Heart left ventricle (tissue), 13 donors: ENCODE measurements around the gene DNASE1L1.

ENCODE experiments used
- CTCF ChIP-seq, 12 donors: fragments of 200-600 bp; sonication (generic) in 4 of 12; IDR thresholded peaks; one replicate each; pipeline versions ENCODE4 v1.5.0 to v1.8.0; 2018 to 2022; ENCODE audit warnings: antibody characterized with exemption in 12 of 12, mild to moderate bottlenecking in 5 of 12
- POLR2A ChIP-seq, 2 donors: fragments of 450-650 bp; IDR thresholded peaks; one replicate each; pipeline ENCODE4 v1.6.1; 2017; ENCODE audit warnings: antibody characterized with exemption in 2 of 2, mild to moderate bottlenecking in 2 of 2, moderate library complexity in 2 of 2
- donor health status: ischemic (EF 13 %, LVEDD 7.1; RV severe dilation, severe dysfunction).
- donor health status: DM: no; HTN: yes; CAD: no.
- donor health status: DM: no; HTN: no; CAD: no.
- donor health status: ischemic (EF 25% LVEDD 6.9; RV normal size, moderate dysfunction).
- donor health status: ischemic (EF 25% LVEDD 5.7; RV mildly dilated, moderate dysfunction).
- donor health status: ischemic (EF 35%, LVEDD 5.7; RV mildly dilated, moderate dysfunction).
- donor health status: nonischemic (EF 11% LVEDD 7.7; RV severe dilation, severe dysfunction).
- donor health status: DM: yes; HTN: yes; CAD: no.
- donor health status: PGD.
- donor health status: ischemic (EF 29% LVEDD 5.4; RV normal size, mild dysfunction).
- donor health status: nonischemic (EF 23%, LVEDD 6.1; RV moderate dilation, normal function).

- TF ChIP-seq CTCF (IDR thresholded peaks at IDR 0.05), result no peak
- no peak for TF ChIP-seq POLR2A (IDR thresholded peaks at IDR 0.05)
Observed at GRCh38 chrX:154441564-154441963, 32.5 kb upstream of the DNASE1L1 start.
